Hematopoietic multipotent progenitor cell treated with erythropoietin and hydrocortisone succinate and interleukin-3 and kit ligand, for 4 days (in vitro differentiated cells): ENCODE data around the gene OR4D5.

Experiments used
- DNase-seq: peaks from one replicate; pipeline ENCODE4 v3.0.0-alpha.2; 2015

Gene OR4D5

GRCh38 chr11:123939317-123939716, at the start of gene OR4D5:
Gene OR4D5, plus strand, starts transcription at chr11:123939617. Its CDS starts 0 bp downstream, at chr11:123939617.
- no peak for DNase-seq

GRCh38 chr11:123892031-123892430, 47.4 kb upstream of the OR4D5 start:
- DNase-seq = no peak

GRCh38 chr11:123899792-123900191, 39.6 kb upstream of the OR4D5 start:
- DNase-seq = no peak

DNA sequence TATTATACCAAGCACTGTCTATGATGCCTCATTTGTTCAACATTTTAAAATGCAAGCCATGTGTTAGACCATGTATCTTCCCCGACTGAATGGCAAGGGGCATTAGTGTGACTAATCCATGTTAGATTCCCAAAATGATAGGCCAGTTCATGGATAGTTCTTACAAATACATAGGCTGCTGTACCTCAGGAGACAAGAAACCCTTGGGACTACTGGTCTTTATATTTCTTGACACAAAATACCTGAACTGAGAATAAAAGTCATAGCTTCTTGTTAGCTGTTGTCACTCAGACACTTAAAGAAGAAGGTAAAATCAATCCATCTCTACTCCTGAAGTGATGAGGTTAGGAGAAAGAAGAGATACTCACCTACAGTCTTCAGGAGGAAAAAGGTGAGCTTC, 37.5 kb upstream of the OR4D5 start, which contains the start of gene OR8D4:
TSS of gene OR8D4 (plus strand) at position 301 of the 400 bp plus-strand sequence. CDS start 4,265 bp downstream, outside the sequence.
- no peak for DNase-seq

DNA sequence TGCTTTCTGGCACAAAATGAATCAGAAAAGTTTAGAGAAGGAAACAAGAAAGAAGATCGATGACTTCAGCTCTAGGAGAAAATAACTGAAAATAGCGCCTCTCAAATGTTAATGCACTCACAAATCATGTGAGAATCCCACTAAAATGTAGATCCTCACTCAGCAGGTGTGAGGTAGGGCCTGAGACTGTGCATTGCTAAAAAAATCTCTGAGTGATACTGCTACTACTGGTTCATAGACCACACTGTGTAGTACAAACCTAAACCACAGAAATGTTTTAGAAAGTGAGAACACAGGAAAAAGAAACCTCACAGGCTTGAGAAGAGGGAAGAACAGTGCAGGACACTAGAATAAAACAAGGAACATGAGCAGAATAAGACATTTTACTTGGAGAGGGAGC, 35.5 kb upstream of the OR4D5 start:
- DNase-seq = no peak

DNA sequence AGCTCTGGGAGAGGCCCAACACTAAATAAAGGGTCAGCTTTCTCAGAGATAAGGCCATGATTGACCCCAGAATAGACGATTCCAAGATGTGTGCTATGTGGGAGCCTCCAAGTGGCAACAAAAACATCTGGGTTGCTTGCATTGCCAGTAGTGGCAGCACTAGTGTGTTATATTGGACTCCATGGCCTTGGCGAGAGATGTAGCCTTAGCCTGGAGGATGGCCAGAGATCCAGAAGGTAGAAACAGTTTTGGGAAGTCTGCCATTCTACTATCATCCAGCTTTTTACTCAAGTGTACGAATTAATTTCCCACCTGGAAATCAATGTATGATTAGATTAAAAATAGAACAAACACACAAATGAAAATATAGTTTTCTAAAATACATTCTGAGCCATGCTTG, 34.5 kb upstream of the OR4D5 start:
- DNase-seq = no peak

- no peak for DNase-seq
These were observed 33.6 kb upstream of the OR4D5 start for GRCh38 chr11:123905826-123906225.

DNA sequence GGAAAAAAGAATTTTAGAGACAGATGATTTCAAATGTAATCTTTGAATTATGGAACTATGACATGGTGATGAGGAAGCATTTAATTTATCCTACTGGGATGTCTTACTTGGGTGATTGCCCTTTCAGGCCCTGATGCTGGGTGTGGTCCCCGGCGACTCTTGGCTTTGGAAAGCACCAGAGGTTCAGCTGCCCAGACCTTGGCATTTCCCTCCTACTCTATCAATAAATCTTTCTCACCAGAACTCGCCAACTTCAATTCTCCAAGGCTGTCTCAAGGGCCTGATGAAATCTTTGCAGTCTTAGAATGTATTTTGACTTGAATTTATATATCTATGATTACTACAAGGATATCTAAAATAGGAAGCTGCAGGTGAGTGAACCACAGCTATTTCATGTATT, 18.5 kb upstream of the OR4D5 start:
- DNase-seq = no peak

DNA sequence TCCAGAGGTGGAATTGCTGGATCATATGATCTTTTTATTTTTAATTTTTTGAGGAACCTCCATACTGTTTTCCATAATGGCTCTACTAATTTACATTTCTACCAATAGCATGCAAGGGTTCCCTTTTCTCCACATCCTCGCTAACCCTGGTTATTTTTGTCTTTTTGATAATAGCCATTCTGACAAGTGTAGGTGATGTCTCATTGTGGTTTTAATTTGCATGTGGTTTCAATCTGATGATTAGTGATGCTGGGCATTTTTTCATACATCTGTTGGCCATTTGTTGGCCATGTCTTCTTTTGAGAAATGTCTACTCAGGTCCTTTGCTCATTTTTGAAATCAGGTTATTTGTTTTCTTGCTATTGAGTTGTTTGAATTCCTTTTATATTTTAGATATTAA, 15.4 kb upstream of the OR4D5 start:
- no peak for DNase-seq

GRCh38 chr11:123942413-123942812, 3.0 kb downstream of the OR4D5 start:
- DNase-seq = no peak

DNA sequence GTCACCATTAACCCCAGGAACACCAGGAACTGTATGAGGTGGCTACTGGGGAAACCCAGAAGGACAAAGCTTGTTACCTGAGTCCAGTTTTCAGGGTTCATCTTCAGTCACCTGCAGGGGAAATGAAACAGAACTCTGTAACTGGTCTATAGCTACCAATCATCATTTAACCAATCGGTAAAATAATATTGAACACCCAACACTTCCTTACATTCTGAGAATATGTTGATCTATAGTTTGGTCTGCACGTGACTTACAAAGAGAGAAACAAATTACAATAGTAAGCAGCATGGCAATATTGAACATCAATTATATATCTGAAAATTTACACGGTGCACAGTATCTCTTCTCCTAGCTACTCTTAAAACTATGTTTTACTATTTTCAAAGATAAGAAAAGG, 4.3 kb downstream of the OR4D5 start, which contains the start of gene OR6T1:
TSS of gene OR6T1 (minus strand) at position 101 of the 400 bp plus-strand sequence. CDS start at position 101, 0 bp downstream.
- DNase-seq = no peak

DNA sequence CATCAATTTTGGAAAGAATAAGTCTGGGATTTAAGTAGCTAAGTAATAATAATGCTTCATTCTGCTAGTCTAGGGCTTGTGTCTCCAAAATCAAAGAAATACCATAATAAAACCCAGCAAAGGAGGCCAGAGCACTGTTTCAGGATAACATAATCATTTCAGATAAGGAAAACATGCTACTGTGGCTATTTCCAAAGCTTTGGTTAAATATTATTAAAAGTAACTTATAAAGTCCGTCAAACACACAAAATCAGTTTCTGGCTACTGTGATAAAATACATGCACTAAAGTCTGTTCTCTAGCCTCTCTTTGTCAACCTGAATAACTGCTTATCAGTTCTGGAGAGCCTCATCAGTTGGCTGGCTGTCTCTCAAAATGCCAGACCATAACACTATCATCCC, 5.7 kb downstream of the OR4D5 start:
- DNase-seq = no peak

GRCh38 chr11:123956752-123957151, 17.3 kb downstream of the OR4D5 start:
- DNase-seq = no peak

DNA sequence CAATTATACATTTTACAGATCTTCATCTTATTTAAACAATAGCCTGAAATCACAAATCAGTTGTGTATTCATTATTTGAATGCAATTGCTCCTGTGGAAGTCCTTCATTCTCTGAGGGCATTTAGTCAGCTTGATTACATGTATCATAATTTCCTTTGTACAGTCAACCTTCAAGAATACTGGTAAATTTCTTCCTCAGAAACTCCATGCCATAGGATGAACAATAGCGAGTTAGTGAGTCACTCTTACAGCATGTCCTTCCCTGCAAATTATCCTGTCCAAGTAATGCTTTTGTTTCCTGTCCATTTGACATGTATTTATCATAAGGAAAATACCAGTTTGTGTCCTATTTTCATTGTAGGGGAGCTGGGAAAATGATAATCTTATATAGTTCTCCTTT, 34.4 kb downstream of the OR4D5 start:
- DNase-seq = no peak

DNA sequence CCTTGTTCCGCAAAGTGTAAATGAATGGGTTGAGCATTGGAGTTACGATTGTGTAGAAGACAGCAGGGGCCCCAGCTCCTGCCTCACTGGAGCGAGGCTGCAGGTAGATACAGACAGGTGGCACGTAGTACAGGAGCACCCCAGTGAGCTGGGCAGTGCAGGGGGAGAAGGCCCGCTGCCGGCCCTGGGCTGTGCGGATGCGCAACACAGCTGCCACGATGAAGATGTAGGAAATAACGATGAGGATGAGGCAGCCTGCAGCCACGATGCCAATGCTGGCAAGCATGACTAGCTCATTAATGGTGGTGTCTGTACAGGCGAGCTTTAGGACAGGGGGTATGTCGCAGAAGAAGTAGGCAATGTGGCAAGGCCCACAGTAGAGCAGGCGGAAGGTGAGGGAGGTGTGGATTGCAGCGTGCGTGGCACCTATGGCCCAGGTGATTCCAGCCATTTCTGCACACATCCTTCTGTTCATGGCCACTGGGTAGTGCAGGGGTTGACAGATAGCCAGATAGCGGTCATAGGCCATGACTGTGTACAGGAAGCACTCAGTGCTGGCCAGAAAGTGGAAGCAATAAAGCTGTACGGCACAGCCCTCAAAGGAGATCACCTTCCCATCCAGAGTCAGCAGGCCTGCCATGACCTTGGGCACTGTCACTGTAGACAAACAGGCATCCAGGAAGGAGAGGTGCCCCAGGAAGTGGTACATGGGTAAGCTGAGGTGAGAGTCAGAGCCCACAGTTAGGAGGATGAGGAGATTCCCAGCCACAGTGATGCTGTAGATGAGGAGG, 37.5 kb downstream of the OR4D5 start:
- no peak for DNase-seq

DNA sequence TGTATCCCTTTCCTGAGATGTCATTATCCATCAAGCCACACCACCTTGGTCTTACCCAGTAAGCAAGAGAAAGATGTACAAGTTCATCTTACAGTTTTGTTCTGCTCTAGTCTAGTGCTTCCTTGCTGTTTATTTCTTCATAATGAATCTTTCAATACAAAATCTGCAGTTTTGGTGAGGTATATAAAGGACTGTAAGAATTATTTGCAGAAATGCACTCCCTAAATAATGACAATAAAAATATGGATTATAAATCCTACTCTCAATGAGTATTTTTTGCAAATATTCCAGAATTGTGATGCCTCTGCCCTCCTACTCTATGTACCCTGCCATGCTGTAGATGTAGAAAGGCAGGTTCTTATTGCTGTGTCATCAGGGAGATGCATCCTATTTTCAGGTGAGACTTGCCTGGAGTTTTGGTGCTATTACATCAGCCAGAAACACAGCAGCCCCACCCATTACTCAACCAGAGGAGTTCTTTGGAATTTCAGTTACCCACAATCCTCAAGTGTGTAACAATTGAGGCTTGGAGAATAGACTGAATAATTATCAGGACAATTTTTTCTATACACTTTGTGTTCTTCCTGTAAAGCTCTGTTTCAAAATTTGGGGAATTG, 38.4 kb downstream of the OR4D5 start, which contains the start of gene OR10S1:
TSS of gene OR10S1 (minus strand) at position 51 of the 617 bp plus-strand sequence. CDS start 117 bp downstream, outside the sequence.
- DNase-seq = no peak

GRCh38 chr11:123979311-123979710, 39.9 kb downstream of the OR4D5 start:
- no peak for DNase-seq
